ENCODE results near the gene CAP2.

DNA sequence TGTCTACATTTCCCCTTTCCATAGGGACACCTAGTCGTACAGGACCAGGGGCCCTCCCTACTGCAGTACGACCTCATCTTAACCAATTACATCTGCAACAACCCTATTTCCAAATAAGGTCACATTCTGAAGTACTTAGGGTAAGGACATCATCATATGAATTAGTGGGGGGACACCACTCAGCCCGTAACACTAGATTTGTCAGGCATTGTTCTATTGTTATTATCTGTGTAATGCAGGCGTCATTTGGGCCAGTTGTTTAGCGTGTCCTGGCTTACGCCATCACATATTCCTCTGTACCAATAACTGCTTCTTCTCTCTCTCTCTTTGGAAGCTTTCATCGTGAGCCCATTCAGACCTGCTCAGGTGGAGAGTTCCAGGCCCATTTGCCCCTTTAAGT is 89.3 kb downstream of the CAP2 start:
- TF ChIP-seq RAD21 (IDR thresholded peaks at IDR 0.05; ENCODE audit: low read depth) (no peak), TAF1 (IDR thresholded peaks at IDR 0.05; ENCODE audit: low read depth) (no peak), FOXM1 (IDR thresholded peaks at IDR 0.05; ENCODE audit: borderline replicate concordance, low read depth) (no peak), CREB1 (IDR thresholded peaks at IDR 0.05; ENCODE audit: low read depth) (no peak), TEAD4 (IDR thresholded peaks at IDR 0.05) (no peak), TCF12 (IDR thresholded peaks at IDR 0.05; ENCODE audit: low read depth) (no peak), CEBPB (IDR thresholded peaks at IDR 0.05) (no peak), EGR1 (IDR thresholded peaks at IDR 0.05) (no peak), NFIC (IDR thresholded peaks at IDR 0.05) (no peak)
- TF ChIP-seq, protein P1, sequence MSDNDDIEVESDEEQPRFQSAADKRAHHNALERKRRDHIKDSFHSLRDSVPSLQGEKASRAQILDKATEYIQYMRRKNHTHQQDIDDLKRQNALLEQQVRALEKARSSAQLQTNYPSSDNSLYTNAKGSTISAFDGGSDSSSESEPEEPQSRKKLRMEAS (IDR thresholded peaks at IDR 0.05), result no peak
- TF ChIP-seq, protein P2, sequence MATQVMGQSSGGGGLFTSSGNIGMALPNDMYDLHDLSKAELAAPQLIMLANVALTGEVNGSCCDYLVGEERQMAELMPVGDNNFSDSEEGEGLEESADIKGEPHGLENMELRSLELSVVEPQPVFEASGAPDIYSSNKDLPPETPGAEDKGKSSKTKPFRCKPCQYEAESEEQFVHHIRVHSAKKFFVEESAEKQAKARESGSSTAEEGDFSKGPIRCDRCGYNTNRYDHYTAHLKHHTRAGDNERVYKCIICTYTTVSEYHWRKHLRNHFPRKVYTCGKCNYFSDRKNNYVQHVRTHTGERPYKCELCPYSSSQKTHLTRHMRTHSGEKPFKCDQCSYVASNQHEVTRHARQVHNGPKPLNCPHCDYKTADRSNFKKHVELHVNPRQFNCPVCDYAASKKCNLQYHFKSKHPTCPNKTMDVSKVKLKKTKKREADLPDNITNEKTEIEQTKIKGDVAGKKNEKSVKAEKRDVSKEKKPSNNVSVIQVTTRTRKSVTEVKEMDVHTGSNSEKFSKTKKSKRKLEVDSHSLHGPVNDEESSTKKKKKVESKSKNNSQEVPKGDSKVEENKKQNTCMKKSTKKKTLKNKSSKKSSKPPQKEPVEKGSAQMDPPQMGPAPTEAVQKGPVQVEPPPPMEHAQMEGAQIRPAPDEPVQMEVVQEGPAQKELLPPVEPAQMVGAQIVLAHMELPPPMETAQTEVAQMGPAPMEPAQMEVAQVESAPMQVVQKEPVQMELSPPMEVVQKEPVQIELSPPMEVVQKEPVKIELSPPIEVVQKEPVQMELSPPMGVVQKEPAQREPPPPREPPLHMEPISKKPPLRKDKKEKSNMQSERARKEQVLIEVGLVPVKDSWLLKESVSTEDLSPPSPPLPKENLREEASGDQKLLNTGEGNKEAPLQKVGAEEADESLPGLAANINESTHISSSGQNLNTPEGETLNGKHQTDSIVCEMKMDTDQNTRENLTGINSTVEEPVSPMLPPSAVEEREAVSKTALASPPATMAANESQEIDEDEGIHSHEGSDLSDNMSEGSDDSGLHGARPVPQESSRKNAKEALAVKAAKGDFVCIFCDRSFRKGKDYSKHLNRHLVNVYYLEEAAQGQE (IDR thresholded peaks at IDR 0.05; ENCODE audit: low read depth), result no peak
